Kidney glomerular epithelial cell (primary cell): Measurements from ENCODE around the gene CADPS.

Source experiments
- DNase-seq: peaks from one replicate; lab custom pipeline; 2025; lab: John Stamatoyannopoulos, UW

Gene CADPS

DNA sequence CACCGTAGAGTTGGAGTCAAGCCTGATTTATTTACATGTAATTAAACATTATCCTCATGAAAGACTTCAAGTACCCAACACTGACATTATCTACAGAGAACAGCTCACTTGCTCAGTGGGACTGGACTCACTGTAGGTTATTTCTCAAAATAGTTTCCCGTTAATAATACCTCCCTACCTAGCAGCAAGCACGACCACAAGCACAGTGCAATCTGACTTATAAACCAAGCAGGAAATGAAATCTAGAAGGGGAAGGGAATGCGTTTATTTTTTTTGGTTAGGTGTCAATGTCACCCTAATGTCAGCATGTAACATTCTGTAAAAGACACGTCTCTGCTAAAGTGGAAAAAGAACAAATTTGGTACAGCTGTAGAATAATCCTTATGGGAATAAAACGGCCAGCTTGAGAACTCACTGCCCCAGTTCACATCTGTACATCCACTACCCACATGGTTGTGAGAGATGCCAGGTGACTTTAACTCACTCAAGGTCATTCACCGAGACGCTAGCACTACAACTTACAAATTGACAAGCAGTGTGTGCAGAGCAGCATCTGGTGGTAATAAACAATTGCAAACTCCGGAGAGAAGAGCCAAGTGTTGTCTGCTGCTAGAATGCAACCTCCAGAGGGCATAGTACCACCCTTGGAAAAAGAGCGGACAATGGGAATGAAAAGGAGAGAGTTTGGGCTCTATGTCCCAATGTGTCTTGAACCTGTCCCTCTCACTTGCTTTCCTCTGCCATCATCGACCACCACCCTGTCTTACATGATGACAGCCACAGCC, 242.5 kb downstream of the CADPS start:
- DNase-seq = no peak

DNA sequence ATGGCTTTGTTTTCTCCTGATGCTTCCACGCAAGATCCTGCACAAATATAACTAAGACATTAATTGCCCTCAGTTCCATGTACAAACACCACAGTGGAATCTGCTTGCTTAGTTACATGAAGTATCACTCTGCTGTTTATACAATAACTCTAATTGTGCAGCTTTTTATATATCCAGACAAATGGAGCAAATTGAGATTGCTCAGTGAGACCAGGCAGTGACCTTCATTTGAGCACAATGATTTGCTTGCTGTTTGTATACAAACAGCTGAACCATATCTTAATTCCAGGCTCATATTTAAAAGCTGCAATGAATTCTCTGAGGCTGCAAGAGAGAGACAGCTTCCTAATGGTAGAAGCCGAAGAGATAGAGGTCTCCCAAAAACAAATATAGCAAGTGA, 243.7 kb downstream of the CADPS start:
- no peak for DNase-seq

DNA sequence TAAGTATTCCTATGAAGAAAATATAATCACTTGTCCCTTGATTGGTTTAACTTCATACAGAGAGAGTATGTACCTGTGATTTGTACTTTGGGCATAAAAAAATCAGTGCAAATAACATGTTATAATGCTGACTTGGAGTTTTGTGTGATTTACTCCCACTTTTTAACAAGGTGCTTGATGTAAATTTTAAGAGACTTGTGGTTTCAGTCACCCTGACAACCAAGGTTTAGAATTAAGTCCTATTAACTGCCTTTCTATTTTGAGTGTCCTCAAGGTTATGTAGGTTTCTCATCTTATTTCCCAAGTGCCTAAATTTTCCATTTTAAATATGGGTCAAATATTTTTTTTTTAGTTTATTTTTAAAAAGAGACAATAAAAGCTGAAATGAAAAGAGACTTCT, 244.6 kb downstream of the CADPS start:
- DNase-seq = no peak

DNA sequence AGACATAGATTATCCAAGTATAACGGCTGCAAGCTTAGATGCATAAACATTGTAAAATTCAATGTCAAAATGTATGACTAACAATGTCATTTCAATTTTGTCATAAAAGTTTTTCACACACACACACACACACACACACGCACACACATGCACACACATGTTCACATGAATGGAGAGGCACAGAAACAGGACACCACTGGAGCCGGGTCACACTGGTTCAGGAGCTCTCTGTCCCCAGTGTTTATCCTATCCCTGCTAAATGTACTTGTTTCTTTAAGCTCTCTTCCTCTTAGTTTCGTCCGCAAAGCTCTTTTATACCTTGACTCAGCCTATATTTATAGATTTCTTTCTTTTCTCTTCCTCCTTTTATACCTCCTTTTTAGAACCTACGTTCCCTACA, 249.9 kb downstream of the CADPS start:
- no peak for DNase-seq

DNA sequence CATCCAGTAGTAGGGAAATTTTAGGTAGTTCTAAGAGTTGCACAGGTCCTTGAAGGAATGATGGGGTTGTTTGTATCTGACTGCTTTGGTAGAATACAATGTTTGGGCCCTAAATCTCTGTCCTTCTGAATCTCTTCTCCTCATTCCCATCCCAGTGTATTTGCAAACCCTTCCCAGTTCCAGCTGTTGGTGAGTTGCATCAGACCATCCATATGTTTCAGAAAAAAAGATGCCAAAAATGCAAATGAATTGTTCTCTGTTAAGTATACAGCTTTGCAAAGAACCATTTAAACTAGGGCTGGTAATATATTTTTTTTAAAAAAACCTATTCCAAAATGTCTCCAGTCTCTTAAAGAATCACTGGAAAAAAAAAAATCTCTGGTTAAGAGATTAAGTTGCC, 251.0 kb downstream of the CADPS start:
- no peak for DNase-seq

DNA sequence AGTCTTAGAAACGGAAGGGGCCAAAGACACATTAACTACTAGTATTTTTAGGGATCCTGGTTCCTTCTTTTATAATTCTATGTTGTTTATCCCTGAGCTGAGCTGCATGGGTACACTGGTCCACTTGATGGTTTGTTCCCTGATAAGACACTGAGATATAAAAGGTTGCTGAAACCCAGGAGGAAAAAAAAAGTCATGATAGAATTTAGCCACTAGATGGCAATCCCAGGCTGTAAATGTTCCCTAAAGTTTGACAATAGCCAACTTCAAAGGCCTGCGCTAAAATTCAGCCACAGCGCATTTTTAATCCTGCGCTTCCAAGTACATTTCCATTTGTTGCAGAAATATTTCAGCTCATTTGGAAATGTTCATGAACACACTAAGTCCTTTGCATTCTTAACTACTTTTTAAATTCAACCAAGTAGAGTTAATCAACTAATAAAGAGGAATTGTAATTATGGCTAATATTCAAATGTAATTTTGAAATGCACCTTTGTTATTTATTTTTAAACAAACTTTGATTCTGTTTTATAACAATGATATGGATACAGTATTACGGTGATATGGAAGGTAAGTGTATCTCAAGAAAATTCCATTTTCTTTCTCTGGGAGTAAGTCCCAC, 252.6 kb downstream of the CADPS start:
- DNase-seq = peak; percentile 56

DNA sequence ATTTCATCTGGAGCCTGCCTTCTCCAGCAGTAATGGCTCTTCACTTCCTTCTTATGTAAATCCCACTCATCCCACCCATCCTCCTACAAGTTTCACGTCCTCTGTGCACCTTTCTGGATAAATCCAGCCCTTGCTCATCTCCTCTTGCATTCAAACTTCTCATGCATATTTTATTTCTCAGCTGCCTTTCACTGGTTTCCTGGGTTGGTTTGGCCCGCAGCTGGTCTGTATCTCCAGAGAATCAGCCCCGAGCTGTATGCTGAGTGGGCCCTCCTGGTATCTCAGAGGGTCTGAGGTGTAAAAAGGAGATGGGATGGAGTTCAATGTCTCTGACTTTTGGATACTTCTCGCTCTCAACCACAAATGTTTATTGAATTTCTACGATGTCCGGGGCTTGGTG, 253.3 kb downstream of the CADPS start:
- no peak for DNase-seq

DNA sequence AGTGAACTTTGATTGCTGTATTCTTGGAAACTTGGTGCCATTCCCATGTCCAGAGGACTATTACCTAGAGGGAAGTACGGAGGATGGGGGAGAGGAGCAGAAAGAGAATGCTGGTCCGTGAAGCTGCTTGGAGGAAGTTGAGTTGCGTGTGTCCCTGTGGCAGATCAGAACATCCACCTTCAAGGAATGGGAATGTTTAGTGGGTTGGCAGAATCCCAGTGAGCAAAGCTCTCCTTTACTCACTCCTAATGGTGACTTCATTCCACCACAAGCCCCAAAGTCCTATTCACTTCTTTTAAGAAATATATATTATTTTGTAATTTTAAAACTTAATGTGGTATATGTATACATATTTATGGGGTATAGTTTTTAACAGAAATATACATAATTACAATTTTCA, 254.0 kb downstream of the CADPS start:
- DNase-seq = no peak

DNA sequence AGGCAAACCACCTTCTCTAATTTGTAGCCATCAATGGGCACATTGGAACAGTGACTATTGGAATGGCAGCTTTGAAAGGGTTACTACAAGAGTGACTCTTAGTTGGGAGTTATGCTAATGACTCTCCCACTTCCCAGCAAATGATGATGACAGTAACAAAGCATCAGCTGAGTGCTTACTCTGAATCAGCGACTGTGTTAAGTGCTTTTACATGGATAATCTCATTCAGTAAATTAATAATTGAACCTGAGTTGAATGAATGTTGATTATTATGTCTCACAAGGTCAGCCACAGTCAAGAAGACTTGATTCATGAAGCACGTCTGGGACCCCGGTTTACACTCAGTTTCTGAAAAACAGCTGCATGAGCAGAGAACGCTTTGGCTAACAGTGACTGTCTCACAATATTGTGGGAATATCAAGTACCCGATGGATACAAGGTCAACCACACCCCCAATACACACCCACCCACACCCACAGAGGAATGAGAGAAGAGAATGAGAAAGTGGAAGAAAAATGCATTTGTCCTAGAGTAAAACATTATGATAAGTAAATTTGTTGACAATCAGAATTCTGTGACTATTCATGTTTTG, 259.9 kb downstream of the CADPS start:
- DNase-seq = peak; percentile 55

DNA sequence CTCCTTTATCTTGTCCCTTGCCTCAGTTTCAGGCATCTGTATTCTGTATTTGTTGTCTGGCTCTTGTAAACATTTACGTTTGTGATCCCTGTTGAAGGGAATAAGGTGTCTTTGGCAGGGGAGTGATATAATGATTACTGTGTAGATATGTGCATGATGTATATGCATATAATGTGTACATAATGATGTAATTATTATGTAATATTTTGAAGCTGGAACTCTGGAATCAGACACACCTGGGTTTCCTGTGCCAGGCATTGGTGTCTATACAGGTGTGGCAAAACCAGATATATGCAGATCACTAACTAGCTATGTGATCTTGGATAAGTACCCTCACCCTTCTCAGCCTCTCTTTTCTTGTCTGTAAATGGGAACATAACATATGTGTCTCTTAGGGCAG, 260.7 kb downstream of the CADPS start:
- DNase-seq = no peak

DNA sequence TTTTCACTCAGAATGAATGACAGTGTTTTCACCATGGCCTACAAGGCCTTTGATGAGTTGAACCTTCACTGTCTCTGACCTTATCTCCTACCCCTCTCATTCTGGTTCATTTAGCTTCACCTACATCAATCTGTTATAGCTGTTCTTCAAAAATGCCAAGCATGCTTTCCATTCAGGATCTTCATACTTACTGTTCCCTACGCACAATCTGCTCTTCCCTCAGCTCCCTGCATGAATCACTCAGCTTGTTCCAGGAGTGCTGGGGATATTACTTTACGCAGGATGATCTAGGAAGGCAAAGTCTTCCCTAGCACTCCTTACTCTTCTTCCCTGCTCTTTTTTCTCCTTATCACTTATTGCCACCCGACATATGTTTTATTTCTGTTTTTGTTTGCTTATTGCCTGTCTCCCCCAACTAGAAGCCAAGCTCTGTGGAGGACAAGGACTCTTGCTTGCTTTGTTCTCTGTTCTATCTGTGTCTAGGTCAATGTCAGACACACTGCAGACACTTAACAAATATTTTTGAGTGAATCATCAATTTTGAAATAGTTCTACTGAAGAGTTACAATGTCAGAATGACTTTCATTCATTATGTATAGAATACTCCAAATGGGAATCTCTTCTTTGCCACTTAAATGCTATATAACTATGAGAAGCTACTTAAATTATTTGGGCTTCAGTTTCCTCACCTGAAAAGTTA, 263.5 kb downstream of the CADPS start:
- DNase-seq = no peak

DNA sequence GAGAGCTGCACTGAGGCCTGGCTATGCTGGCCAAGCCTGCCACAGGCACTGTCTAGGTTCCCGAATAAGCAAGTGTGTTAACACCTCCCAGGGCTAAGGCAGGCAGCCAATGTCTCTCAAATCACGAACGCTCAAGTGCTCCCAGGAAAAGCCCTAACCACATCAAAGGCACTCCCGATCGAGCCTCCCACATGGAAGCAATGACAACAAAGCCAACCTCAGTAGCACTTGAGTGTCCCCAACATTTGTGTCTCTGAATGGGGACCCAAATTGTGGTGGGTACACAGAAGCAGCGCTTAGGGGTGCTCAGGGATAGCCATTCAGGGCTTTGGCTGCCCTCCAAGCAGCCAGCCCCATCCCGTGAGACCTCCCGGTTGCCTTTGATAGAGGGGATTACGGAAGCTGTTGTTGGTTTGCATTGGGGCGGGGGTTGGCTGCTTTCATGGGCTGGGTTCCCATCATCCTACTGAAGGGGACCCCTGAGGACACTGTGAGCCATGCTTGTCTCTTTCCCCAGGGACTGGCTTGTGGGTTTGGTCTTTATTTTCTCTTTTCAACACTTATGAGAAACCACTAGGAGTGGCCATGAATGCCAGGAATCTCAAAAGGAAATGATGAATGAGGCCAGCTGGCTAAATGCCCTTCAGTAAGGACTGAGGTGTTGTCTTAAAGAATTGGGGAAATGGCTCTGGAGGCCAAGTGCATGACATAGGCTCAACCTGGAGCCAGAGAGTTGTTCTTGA, 267.8 kb downstream of the CADPS start:
- DNase-seq = no peak

DNA sequence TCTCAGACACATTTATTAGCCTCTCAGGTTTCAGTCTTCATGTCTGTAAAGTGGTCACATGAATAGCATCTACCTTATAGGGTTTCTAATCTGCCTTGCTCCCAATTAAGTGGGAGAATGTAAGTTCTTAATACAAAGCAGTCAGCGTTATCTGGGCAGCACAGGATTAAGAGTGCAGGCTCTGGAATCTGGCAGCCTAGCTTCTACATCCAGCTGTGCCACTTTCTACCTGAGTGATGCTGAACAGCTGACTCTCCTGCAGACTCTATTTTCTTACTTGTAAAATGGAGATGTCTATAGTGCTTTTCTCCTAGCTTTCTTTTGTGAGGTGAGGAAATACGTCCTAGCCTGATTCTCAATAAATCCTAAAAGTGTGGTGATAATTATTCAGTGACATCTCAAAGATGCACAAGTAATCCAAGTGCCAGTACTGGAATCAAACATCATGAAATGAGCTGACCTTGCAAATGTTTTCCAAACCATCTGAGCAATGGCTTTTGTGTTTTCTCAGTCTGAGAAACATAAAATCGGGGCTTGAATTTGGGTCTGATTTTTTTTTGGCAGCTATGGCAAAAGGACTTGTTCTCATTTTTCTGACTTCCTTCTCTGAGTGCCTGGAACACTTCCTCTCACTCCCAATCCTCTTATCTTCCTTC, 269.7 kb downstream of the CADPS start:
- DNase-seq = no peak

DNA sequence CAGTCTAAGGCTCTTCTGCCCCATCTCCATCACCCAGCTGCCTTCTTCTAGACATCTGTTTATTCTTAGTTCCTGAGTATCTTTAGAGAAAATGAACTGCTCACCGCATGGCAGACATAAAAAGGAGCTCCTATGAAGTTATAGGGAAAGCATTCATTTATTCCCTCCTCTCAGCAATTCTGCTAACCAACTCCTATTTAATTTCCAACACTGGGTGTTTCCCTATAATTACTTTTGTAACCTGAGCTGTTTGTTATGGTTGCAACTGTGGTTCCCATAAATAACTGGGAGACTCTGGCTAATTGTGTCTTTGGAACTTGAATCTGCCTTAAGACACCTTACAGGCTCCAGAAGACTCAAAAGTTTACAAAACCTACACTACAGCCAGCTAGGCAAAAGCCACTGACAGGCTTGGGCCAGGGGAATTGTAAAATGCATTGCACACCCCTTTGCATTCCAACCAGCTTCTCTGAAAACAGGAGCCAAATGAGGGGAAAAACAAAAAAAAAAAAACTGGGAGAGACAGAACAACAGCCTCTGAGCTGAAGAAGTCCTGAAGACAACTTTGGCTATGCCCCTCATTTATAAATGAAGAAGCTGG, 270.4 kb downstream of the CADPS start:
- DNase-seq = no peak

DNA sequence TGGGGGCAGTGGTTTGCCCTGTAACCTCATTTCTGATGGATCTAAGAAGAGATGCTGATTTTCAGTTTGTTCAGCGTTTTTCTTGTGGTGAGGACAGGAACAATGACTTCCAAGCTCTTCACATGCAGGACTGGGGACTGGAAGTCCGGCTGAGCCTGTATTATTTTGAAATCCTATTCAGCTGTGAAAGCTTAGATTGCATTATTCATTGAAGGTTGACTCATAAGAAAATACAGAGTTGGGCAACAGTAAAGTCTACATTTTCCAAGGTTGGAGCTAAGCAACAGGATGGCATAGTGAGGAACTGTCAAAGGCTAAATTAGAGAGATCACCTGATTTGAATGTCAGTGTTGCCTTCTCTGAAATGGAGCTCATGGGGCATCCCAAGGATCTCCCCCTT, 270.9 kb downstream of the CADPS start:
- peak; percentile 79 for DNase-seq

DNA sequence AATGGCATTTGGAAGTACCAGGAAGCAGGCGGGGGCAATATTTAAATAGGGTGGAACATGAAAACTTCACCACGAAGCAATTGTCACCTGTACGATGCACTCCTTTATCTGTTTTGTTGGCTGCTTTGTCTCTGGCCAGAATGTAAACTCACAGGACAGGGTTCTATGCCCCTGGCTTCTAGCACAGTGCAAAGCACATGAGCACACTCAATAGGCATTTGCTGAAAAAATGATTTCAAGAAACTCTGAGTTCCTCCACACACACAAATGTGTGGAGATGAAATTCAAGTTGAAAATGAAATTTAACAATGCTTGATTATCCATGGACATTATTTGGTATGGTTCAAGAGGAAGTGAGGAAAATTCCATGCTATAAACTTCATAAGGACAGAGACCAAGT, 272.2 kb downstream of the CADPS start:
- no peak for DNase-seq

DNA sequence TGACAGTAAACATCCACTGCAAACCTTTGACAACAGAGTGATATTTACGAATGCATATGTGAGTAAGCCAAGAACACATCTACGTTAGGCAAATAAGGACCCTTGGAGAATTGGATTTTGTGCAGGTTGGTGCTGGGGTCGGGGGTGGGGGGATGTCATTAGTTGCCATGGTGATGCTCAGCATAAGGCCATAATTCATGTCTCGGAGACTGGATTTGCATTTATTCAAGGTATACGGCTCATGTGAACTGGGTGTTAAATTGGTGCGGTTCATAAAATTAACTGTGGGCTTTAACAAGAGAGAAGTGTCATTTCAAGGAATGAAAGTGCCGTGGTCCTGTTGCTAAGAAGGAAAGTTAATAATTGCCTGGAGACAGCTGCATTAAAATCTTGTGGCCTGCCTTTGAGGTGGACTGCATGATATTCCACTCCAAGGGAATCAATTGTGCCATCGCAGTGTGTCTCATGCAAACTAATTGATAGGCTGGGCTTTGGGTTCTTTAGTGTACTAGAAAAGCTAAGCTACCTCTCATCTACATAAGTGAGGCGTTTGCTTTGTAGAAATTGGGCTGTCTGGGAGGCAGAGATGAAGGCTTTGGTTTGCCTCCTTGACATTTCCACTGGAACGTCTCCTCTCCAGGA, 273.0 kb downstream of the CADPS start:
- no peak for DNase-seq

DNA sequence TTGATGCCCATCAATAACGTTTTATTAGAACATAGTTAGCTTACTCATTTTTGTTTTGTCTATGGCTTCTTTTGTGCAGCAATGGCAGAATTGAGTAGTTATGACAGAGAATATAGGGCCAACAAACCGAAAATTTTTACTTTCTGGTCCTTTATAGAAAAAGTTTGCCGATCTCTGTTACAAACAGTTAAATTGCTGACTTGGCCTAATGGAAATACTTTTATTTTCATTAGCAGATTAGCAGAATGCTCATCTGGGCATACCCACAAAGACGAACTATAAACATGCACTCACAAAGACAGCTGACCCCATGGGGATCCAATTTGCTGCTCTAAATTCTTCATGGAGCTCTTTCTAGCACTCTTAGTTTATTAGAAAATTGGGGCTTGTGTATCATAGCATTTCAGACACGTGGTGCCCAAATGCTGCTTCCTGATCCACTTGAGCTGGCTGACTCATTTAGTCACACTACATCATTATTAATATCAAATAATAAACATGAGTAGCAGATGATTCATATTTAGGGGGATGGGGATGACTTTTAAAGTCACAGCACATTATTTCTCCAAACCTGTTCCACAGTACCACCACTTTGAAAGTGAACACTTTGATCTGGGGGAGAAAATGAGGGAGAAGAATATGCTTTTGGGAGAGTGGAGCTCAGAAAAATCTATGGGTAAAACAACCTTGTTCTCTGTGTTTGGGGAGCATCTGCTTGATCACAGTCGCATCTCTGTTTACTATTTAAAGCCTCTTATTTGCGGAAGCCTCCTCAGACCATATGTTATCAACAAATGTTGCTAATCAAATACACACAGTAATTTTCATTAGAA, 273.8 kb downstream of the CADPS start:
- DNase-seq = no peak

DNA sequence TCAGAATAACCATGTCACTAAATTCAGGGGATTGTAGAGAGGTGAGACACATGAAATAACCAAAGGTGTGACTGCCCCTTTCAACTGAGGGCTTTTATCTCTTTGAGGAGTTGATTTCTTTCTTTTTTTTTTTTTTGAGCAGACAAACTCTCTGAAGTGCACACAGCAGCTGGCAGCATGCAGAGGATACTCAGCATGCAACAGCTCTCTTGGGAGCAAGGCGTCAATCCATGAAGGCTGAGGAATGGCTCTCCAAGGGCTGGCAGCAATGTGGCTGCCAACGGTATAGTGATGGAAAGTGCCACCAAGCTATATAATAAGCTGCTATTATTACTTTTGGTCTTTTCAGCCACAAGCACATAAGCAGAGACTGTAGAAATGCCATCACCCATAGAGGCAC, 275.2 kb downstream of the CADPS start:
- no peak for DNase-seq

DNA sequence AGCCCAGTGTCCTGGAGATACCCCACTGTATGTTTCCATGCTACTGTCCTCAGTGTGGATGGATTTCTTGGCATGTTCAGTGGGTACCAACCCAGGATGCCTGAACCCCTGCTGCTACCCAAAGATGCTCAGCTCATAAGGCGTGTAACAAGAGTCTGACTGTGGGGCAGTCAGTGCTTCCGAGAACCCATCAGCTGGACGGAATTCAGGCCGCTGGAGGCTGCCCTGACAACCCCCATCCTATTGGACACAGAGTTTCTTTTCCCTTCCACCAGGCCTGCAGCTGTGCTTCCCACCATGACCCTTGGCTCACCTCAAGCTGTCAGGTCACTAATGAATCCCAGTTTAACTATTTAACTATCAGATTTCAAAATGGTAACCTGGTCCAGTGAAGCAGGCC, 277.7 kb downstream of the CADPS start:
- no peak for DNase-seq
